SH-SY5Y (cell line): ENCODE results near the gene SERPINA12.

Experiments
- GATA2 ChIP-seq: IDR thresholded peaks from 2 replicates; pipeline ENCODE4 v1.6.1; 2011; ENCODE audit warnings: mild to moderate bottlenecking, low read depth, low read length
- GATA3 ChIP-seq: IDR thresholded peaks from 2 replicates; pipeline ENCODE4 v1.6.1; 2011; ENCODE audit warnings: low read depth, mild to moderate bottlenecking, low read length, moderate library complexity

DNA sequence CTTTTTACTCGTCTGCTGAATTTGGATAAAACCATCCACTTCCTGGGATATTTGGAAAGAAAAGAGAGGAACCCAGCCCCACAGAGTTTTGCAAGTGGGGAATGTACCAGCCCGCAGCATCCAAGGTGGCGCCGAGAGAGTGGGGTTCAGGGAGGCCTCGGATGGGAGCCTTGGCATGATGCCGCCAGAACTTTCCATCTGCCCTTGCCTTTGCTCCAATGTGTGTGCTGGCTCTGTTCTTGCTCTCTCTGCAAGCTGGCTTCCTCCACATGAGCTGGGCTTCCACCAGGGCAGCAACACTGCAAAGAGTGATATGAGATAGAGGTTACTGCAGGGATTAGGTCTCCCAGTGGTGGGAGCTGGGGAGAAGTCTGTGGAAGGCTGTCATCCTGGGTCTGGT, 6.6 kb upstream of the SERPINA12 start:
- no peak for TF ChIP-seq GATA3
- no peak for TF ChIP-seq GATA2
